Inflammatory macrophage treated with lipopolysaccharide for 1 hour (primary cell): ENCODE results near the gene GID4.

Source experiments
- DNase-seq, 2 donors: peaks; one replicate each; pipeline ENCODE4 v3.0.0-alpha.2; 2020 to 2022

GID4 gene

DNA sequence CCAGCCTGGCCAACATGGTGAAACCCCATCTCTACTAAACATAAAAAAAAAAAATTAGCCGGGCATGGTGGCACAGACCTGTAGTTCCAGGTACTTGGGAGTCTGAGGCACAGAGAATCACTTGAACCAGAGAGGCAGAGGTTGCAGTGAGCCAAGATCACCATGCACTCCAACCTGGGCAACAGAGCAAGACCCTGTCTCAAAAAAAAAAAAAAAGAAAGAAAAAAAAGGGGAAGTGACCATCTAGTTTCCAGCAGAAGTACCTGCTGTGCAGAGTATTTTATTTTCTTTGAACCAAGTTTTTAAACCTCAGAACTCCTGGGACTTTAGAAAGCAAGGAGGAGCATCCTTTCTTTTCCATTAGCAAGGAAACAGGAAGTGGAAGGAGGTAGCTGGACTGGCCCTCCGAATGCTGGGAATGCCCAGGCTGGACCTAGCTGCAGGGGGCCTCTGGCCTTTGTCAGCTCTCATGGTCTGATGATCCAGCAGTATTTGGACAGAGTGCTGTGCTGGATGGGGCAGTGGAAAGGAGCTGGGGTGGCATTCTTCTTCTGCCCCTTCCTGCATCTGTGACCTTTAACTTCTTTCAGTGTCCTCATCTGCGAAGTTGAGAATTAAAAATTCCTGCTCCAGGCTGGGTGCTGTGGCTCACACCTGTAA, 6.6 kb downstream of the GID4 start:
- no peak for DNase-seq

DNA sequence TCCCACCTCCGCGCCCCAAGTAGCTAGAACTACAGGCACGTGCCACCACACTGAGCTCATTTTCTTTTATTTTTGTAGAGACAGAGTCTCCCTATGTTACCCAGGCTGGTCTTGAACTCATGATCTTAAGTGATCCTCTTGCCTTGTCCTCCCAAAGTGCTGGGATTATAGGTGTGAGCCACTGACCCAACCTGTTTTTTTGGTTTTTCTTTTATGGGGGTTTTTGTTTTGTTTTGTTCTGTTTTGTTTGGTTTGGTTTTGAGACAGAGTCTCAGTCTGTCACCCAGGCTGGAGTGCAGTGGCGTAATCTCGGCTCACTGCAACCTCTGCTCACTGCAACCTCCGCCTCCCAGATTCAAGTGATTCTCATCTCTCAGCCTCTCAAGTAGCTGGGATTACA, 16.4 kb downstream of the GID4 start:
- DNase-seq, result no peak

DNA sequence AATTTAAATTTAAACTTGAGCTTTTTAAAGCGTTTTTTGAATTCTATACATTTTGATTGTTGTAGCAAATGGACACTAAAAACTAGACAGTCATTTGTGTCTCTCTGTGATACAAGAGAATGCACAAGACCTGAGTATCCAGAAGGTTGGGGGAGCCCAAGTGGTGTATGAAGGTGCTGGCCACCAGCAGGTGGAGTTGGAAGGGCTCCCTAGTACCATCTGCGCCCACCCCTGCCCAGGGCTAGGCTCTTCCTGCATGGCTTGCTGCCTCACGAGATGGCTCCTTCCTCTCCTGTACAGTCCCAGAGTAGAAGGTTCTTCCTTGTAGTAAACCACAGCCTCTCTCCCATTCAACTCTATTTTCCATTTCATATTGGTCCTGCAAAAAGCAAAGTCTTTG, 17.0 kb downstream of the GID4 start:
- DNase-seq, result no peak

DNA sequence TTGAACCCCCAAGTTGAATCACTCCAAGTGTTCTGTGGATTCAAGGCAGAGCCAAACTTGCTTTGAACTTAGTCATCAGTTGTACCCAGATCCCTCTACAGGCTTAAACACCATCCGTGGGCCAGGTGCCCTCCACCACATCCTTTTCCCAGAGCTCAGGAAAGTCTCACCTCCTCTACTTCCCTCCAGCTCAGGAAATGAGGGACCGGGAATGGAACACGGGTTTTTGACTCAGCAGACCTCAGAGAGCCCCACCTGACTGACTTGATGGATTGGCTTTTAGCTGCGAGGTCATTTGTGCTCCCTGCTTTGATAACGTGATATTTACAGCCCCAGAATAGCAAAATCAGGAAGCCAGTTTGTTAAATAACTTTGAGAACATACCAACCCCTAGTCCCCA, 20.1 kb downstream of the GID4 start:
- DNase-seq, result no peak

DNA sequence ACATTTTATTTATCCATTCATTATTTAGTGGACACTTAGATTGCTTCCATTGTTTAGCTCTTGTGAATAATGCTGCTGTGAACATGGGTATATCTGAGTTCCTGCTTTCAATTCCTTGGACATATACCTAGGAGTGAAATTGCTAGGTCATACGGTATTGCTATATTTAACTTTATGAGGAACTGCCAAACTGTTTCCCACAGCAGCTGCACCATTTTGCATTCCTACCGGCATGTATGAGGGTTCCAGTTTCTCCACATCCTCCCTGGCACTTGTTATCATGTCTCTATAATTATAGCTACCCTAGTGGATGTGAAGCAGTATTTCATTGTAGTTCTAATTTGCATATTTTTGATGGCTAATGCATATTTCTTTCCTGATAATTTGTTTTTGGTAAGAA, 24.8 kb downstream of the GID4 start:
- no peak for DNase-seq

DNA sequence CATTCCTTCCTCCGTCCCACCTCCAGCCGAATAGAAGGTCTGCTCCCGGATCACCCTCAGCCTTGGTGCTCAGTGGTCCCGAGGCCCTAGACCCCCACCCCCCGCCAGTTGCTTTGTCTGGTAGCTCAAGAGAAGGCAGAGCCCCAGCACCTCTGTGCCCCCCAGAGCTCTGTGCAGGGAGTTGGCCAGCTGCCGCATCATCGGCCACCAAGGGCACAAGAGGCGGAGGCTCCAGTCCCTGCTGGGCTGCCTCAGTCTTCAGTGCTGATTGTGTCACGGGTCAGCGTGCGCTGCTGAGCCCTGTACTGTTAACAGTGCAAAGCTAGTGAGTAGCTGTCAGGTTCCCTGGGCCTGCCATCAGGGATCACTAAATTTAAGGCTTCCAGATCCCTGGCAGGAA, 26.3 kb downstream of the GID4 start:
- DNase-seq, result no peak

DNA sequence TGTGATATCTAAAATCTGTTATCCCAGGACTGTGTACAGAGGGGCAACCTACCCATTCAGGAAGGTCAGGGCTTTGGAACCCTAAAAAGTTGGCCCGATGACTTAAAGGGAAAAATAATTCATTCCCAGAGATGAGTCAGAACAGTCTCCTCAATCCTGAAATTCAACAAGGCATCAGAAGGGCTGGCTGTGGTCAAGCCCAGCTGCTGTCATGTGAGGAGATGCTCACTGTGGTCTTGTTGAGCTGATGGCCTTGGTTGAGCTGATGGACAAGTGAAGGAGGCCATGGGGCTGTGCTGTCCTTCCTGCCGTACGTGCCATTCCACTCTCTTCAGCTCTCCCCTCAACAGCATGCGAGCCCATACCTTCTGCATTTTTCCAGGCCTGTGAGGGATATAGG, 27.7 kb downstream of the GID4 start:
- no peak for DNase-seq

DNA sequence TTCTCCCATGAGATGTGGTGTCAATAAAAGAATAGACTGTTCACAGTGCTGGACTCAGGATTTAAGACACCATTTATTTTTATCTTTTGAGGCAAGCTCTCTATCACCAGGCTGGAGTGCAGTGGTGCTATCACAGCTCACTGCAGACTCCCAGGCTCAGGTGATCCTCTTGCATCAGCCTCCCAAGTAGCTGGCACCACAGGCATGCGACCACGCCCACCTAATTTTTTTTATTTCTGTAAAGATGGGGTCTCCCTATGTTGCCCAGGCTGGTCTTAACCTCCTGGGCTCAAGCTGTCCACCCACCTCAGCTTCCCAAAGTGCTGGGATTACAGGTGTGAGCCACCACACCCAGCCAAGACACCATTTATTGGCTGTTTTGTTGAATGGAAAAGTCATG, 29.9 kb downstream of the GID4 start:
- DNase-seq, result no peak

DNA sequence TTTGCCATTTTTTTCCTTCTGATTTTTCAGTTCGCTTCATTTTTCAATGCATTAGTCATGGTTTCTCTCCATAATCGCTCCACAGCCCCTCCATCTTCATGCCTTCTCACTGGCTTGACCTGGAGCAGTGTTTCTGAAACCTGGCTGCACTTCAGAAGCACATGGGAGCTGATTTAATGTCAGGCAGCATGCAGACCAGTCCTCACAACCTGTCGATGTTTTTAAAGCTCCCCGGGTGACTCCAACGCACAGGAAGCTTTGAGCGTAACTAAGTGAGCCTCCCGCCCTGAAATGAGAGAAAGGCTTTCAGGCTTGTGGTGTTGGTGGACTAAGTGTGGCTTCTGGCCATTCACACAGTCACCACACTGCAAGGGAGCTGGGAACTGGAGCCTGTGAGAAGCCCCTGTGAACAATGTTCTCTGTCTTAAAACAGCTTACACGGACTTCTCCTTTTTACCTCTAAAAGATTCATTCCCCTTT, 31.7 kb downstream of the GID4 start:
- DNase-seq, result peak in 1 of 2 donors; percentile 3

DNA sequence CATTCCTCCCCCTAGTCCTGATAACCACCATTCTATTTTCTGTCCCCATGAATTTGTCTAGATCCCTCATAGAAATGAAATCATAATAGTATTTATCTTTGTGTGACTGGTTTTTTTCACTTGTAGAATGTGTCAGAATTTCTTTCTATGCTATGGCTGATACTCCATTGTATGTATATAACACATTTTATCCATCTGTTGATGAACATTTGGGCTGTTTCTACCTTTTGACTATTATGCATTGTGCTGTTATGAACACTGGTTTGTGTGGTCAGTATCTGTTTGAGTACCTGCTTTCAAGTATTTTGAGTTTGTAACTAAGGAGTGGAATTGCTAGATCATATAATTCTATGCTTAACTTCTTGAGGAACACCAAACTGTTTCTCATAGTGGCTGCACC, 32.5 kb downstream of the GID4 start:
- DNase-seq, result no peak

DNA sequence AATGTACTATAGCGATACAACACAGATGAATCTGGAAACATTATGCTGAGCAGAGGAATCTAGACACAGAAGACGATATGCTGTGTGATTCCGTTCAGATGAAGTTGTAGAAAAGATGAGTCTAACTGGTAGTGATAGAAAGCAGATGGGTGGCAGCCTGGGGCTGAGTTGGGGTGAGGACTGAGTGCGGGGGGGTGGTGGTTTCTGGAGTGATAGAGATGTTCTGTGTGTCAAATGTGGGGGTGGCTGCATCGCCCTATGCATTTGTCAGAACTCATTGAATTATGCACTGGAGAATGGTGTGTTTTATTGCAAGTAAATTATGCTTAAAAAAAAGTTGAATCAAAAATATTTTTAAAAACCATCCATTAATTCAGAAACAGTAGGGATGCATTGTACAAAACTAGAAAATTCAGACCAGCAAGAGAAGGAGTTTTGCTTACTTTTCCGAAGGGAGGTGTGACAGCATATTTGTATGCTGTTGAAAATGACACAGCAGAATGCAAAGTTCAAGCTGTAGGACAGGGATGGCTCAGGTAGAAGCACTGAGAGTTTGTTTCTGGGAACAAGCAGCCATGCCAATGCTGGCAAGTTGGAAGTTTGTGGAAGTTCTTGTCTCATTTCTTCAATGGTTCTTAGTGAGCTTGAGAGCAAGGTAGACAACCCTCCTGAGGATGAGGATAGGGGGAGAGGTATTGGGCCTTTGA, 35.5 kb downstream of the GID4 start:
- DNase-seq, result no peak

DNA sequence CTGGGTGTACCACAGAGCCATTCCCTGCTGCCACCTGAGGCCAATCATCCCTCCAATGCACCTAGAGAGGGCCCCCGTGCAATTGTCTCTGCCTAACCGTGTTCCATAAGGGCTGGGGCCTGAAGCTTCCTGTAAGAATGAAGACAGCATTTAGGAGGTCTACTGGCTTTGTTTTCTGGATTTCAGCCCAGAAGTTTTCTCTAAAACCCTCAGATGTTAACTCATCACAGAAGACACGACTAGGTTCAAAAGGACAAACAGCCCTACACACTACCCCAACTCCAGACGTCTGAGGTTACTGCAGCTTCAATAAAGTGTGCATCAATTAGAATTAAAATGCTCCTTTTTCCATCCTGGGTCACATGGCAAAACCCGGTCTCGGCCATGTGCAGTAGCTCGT, 37.7 kb downstream of the GID4 start:
- DNase-seq, result no peak

DNA sequence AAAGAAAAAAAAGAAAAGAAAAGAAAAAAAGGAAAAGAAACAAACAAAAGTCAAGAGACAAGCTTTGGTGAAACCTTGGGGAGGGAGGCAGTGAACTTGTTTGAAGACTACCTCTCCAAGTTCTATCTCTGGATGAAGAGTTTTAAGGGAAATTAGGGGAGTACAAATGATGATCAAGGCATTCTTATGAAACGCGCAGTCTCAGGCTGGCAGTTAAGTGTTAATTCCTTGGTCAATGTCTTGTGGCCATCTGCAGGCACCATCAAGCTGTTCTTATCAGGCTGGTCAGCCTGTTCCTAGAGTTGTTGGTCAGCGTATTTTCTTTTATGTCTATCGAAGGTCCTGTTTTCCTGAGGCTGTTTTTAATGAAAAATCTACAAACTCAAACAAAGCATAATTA, 40.3 kb downstream of the GID4 start:
- no peak for DNase-seq

DNA sequence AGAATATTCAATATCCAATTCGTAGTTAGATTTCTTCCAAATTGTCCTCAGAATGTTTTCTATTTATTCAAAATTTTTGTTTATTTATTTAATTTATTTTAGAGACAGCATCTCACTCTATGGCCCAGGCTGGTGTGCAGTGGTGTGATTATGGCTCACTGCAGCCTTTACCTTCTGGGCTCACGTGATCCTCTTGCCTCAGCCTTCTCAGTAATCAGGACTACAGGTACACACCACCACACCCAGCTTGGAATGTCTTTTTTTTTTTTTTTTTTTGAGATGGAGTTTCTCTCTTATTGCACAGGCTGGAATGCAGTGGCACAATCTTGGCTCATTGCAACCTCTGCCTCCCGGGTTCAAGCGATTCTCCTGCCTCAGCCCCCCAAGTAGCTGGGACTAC, 45.0 kb downstream of the GID4 start:
- DNase-seq, result no peak

DNA sequence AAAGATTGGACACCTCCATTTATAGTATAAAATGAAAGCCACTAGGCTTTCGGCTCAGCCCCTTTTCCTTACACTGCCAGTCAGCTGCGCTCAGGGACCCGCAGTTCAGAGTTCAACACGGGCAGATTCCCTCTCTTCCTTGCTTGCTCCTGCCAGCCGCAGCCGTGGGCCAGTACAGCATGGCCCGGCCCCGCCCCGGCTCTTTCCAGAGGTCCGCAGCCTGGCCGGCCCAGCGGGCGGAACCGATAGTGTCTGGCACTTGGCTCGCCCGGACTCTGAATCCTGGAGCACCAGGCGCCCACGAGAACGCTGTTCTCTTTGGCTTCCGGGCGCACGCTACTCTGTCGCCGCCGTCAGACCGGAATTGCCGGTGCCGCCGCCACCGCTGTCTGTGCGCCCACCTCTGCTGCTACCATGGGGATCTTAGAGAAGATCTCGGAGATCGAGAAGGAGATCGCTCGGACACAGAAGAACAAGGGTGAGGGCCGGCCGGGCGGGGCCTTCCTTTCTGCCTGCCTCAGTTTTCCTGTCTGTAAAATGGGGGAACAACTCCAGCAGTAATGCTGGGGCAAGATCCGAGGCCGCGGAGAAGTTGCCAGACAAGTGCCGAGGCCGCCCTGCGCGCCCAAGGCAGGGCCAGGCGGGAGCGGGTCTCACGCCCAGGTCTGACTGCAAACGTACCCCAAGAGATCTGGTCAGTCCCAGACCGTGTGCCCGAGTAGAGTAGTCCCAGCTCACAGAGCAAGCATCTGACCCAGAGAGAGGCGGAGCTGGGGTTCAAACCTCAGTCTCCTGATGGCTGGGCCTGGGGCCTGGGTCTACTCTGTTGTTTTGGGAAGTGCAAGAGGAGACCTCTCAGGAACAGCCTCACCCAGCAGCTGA, 48.6 kb downstream of the GID4 start, which contains the start of gene DRG2:
Gene DRG2 (plus strand): TSS at position 339 of the 882 bp plus-strand sequence. CDS start 76 bp downstream, at position 415.
- DNase-seq, result peak; percentile 82 to 97

DNA sequence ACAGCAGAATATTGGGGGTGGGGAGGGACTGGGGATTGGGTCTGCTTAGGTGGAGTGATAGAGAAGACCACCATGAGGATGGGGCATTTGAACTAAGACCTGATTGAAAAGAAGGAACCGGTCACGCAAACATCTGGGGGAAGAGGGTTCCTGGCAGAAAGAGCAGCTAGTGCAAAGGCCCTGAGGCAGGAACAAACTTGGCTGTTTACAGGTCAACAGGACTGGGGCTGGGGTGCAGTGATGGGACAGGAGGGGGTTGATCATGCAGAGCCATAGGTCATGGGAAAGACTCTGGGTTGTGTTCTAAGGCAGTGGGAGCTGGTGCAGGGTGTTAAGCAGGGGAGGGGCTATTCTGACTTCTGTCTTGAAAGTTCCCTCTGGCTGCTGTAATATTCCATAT, 50.4 kb downstream of the GID4 start:
- DNase-seq, result no peak

DNA sequence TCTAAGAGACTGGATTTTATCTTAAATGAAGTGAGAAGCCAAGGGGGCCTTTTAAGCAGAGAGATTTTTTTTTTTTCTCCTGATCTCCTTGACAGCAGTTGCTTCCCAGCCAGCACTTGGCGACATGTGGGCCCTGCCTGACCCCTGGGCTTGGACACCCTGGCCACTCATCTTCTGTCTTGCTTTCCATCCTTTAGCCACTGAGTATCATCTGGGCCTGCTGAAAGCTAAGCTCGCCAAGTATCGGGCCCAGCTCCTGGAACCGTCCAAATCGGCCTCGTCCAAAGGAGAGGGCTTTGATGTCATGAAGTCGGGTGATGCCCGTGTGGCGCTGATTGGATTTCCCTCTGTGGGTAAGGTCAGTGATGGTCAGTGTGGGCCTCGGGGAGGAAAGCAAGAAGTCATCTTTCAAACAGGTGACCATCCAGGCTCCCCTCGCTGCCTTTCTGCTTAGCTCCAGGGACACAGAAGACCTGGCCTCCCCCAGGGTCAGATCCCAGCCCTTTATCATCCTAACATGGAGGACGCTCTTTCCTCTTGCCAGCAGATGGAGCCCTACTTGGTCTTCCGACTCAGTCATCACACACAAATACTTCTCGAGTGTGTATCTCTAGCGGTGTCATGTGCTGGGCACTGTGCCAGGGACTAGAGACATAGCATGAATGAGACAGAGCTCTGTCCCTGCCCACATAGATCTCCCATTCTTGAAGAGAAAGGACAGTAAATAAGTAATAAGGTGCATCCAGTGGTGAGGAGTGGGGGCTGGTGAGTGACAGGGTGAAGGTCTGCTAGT, 54.6 kb downstream of the GID4 start:
- peak; percentile 16 to 30 for DNase-seq

DNA sequence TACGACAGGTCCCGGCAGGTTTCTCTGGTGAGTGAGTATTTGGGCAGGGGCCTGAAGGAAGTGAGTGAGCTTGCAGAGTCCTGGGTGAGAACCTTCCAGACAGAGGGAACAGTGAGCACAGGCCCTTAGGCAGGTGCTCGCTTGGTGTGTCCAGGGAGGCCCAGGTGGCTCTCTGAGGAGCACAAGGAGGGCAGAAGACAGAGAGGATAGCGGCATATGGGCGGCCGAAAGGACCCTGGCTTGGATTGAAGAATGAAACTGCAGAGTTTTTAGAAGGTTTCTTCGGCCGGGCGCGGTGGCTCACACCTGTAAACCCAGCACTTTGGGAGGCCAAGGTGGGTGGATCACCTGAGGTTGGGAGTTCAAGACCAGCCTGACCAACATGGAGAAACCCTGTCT, 55.2 kb downstream of the GID4 start:
- no peak for DNase-seq

DNA sequence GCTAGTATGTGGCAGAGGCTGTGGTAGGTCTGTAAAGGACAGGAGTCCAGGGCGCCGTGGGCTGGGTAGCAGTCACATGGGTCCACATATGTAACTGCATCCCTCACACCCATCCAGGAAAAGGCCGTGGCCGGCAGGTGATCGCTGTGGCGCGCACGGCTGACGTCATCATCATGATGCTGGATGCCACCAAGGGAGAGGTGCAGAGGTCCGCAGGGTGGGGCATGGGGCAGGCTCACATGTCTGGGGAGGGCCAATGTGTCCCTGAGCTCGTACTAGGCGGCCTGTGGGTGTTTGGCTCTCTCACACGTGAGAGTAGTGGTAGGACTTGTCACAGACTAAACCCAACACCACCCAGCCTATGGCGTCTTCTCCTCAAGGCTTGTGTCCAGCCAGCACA, 60.3 kb downstream of the GID4 start:
- no peak for DNase-seq

DNA sequence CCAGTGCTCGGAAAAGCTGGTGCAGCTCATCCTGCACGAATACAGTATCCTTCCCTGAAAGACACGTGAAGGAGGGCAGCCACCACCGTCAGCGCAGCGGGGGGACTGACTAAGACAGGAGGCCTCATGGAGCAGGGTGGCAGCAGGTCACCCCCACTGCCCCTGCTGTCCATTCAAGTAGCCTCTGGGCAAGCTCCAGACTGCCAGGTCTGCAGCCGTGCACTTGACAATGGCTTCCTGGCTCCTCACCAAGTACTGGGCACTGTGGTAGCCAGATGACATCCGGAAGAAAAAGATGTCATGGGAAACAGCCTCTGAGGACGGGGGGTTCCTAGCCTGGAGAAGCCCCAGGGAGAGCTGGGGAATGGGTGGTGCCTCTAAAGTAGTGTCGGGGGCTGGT, 61.4 kb downstream of the GID4 start:
- no peak for DNase-seq

DNA sequence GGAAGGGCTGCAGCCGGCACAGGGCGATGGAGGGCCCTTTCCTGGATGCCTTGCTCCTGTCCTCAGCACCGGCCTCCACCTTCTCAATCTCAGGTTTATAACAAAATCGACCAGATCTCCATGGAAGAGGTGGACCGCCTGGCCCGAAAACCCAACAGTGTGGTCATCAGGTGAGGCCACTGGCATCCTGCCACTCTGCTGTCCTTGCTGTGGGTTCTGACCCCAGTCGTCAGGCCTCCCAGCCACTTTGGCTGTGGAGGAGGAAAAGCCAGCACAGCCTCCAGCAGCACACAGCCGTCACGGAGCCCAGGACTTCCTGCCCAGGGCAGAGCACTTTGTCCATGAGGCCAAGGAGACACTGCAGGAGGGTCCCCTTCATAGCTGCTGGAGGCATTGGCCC, 62.6 kb downstream of the GID4 start:
- no peak for DNase-seq

DNA sequence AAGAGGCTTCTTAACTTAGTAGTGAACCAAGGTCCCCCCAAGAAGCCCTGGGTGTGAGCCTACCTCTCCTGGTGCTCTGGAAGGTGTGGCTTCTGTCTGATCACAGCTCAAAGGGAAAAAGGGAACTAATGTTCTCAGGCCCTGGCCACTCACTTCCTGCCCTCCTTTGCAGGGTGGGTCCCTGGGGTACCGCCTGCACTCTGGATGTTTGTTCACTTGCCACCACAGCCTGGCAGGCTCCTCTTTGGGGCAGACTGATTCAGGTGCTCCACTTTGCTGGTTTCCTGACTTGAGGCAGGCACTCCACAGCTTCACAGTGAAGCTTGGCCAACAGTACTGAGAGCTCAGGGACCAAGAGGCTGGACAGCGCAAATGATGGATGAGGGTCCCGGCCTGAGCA, 63.4 kb downstream of the GID4 start:
- no peak for DNase-seq

DNA sequence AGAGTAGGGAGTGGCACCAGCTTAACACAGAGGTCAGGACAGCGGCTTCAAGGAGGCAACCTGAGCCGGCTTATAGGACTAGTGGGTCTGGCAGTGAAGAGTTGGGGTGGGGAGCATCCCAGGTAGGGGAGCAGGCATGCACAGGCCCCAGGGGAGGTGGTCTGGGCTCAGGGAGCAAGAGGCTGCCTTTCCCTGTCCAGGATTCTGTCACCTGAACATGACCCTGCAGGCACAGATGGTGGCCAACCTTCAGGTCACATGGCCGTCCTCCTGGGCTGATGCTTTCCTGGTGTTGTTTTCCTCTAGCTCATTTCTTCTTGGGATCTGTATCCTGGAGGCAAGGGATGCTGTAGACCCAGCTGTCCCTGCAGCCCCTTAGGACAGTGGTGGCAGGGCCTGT, 65.8 kb downstream of the GID4 start:
- no peak for DNase-seq
